Fibroblast of the conjunctiva (primary cell): ENCODE data around the gene CEP104.

Experiments used
- DNase-seq: peaks from one replicate; pipeline ENCODE4 v3.0.0-alpha.2; 2010; ENCODE audit warnings: low read depth

Gene CEP104

GRCh38 chr1:3778590-3779264 is 78.3 kb downstream of the CEP104 start:
- no peak for DNase-seq

GRCh38 chr1:3777647-3778589 is 79.1 kb downstream of the CEP104 start:
- no peak for DNase-seq

GRCh38 chr1:3777078-3777547 is 79.9 kb downstream of the CEP104 start:
- DNase-seq: no peak

- no peak for DNase-seq
These were observed 80.6 kb downstream of the CEP104 start for GRCh38 chr1:3776231-3776961.

- DNase-seq: peak; percentile 22
These were observed 81.4 kb downstream of the CEP104 start for GRCh38 chr1:3775490-3776230.

- DNase-seq: no peak
These were observed 82.0 kb downstream of the CEP104 start for GRCh38 chr1:3774946-3775489.

GRCh38 chr1:3774276-3774945 is 82.6 kb downstream of the CEP104 start:
- no peak for DNase-seq

- no peak for DNase-seq
These were observed 83.3 kb downstream of the CEP104 start for GRCh38 chr1:3773572-3774275.

- DNase-seq: no peak
These were observed 84.1 kb downstream of the CEP104 start, which contains the start of gene SMIM1 for GRCh38 chr1:3772715-3773571. TSS of gene SMIM1 (plus strand) at chr1:3772749. CDS start at chr1:3775374, 2,625 bp downstream.

- DNase-seq: peak; percentile 57
These were observed 84.8 kb downstream of the CEP104 start for GRCh38 chr1:3772027-3772714.

- no peak for DNase-seq
These were observed 85.6 kb downstream of the CEP104 start for GRCh38 chr1:3771108-3772026.

- no peak for DNase-seq
These were observed 86.8 kb downstream of the CEP104 start for GRCh38 chr1:3770047-3770765.

GRCh38 chr1:3768811-3769390 is 88.1 kb downstream of the CEP104 start:
- no peak for DNase-seq

GRCh38 chr1:3767328-3767925 is 89.6 kb downstream of the CEP104 start:
- no peak for DNase-seq

- no peak for DNase-seq
These were observed 93.5 kb downstream of the CEP104 start for GRCh38 chr1:3763351-3764125.
